Mesothelial cell of epicardium (in vitro differentiated cells): Measurements from ENCODE around the gene ZNF853. TPM values are rescaled to one million over a fixed set of nuclear protein-coding genes. Genes with fewer than 3 reads are reported as not detected.

ENCODE experiments used
- DNase-seq, 2 experiments: peaks; one replicate each; pipeline ENCODE4 v3.0.0; 2021; ENCODE audit warnings: low spot score in 2 of 2; ENCODE audit not compliant: unreplicated experiment in 2 of 2
- H3K27ac Mint-ChIP-seq: 2 replicates; pipeline ENCODE4 v1.8.0; 2021; ENCODE audit warnings: mixed read lengths
- H3K27me3 Mint-ChIP-seq: 2 replicates; pipeline ENCODE4 v1.8.0; 2021; ENCODE audit warnings: low read depth, mixed read lengths
- H3K36me3 Mint-ChIP-seq: 2 replicates; pipeline ENCODE4 v1.8.0; 2021; ENCODE audit warnings: mixed read lengths
- H3K4me1 Mint-ChIP-seq: 2 replicates; pipeline ENCODE4 v1.8.0; 2021; ENCODE audit warnings: mixed read lengths
- H3K4me3 Mint-ChIP-seq: 2 replicates; pipeline ENCODE4 v1.8.0; 2021; ENCODE audit warnings: mild to moderate bottlenecking, moderate library complexity, mixed read lengths
- H3K9me3 Mint-ChIP-seq: 2 replicates; pipeline ENCODE4 v1.8.0; 2021; ENCODE audit warnings: mixed read lengths
- total RNA-seq: library from RNA; stranded (reverse); gene quantifications from 3 replicates; pipeline ENCODE4 v1.2.1, GENCODE V29; 2021
- TF ChIP-seq, protein P1 (sequence below): fragments of 200-600 bp; sonication (generic); IDR thresholded peaks from one replicate; pipeline ENCODE4 v1.5.0; 2021; ENCODE audit warnings: antibody characterized with exemption; ENCODE audit not compliant: unreplicated experiment

The ZNF853 gene
- total RNA-seq, 1 donor from 2014 or later: 22.7 TPM

GRCh38 chr7:6604458-6604857, 11.0 kb upstream of the ZNF853 start:
- H3K4me3 Mint-ChIP-seq: no peak overlapping the region
- DNase-seq: no peak
- TF ChIP-seq, protein P1, sequence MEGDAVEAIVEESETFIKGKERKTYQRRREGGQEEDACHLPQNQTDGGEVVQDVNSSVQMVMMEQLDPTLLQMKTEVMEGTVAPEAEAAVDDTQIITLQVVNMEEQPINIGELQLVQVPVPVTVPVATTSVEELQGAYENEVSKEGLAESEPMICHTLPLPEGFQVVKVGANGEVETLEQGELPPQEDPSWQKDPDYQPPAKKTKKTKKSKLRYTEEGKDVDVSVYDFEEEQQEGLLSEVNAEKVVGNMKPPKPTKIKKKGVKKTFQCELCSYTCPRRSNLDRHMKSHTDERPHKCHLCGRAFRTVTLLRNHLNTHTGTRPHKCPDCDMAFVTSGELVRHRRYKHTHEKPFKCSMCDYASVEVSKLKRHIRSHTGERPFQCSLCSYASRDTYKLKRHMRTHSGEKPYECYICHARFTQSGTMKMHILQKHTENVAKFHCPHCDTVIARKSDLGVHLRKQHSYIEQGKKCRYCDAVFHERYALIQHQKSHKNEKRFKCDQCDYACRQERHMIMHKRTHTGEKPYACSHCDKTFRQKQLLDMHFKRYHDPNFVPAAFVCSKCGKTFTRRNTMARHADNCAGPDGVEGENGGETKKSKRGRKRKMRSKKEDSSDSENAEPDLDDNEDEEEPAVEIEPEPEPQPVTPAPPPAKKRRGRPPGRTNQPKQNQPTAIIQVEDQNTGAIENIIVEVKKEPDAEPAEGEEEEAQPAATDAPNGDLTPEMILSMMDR: no peak
- H3K36me3 Mint-ChIP-seq: peaks cover 24% of the 10 kb centered on the region
- no peaks in the 10 kb centered on the region for H3K4me1 Mint-ChIP-seq
- no peaks in the 10 kb centered on the region for H3K27me3 Mint-ChIP-seq
- H3K27ac Mint-ChIP-seq: no peak overlapping the region
- no peaks in the 10 kb centered on the region for H3K9me3 Mint-ChIP-seq

GRCh38 chr7:6606866-6607583, 8.4 kb upstream of the ZNF853 start:
- Mint-ChIP-seq H3K36me3 (peaks cover 21% of the 10 kb centered on the region), H3K27ac (no peak overlapping the region), H3K27me3 (no peaks in the 10 kb centered on the region), H3K4me1 (no peaks in the 10 kb centered on the region), H3K9me3 (no peaks in the 10 kb centered on the region), H3K4me3 (no peak overlapping the region)
- TF ChIP-seq, protein P1: no peak
- DNase-seq: no peak

DNA sequence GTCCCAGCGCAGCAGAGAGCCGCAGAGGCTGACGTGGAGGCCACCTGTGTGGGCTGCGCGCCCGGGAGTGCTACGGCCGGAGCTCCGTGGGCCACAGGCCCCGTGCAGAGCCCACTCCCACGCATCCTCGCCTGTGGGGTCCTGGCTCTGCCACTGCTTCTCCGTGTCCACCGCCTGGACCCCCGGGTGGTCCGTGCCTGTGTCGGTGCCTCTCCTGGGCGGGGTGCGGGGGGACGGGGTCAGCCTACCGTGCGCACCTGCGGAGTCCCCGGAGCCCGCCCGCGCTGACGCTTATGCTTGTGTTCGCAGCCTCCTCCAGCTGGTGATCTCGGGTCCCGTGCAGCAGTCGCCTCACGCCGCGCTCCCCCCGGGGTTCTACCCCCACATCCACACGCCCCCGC, 7.8 kb upstream of the ZNF853 start:
- TF ChIP-seq, protein P1: no peak
- no peaks in the 10 kb centered on the region for H3K27me3 Mint-ChIP-seq
- H3K4me3 Mint-ChIP-seq: no peak overlapping the region
- H3K4me1 Mint-ChIP-seq: no peaks in the 10 kb centered on the region
- peaks cover 18% of the 10 kb centered on the region for H3K36me3 Mint-ChIP-seq
- H3K9me3 Mint-ChIP-seq: no peaks in the 10 kb centered on the region
- DNase-seq: no peak
- H3K27ac Mint-ChIP-seq: no peak overlapping the region

- Mint-ChIP-seq H3K36me3 (peaks cover 18% of the 10 kb centered on the region), H3K9me3 (no peaks in the 10 kb centered on the region)
These were observed 7.3 kb upstream of the ZNF853 start for GRCh38 chr7:6608081-6608480.

DNA sequence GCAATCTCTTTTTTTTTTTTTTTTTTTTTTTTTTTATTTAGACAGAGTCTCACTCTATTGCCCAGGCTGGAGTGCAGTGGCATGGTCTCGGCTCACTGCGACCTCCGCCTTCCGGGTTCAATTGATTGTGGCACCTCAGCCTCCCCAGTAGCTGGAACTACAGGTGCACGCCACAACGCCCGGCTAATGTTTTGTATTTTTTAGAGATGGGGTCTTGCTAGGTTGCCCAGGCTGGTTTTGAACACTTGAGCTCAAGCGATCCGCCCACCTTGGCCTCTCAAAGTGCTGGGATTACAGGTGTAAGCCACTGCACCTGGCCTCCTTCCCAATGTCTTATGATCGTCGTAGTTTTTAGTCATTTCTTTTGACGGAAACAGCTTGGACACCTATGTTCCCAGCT, 6.6 kb upstream of the ZNF853 start:
- no peak overlapping the region for H3K4me3 Mint-ChIP-seq
- H3K36me3 Mint-ChIP-seq: peaks cover 15% of the 10 kb centered on the region
- TF ChIP-seq, protein P1: no peak
- DNase-seq: no peak
- H3K4me1 Mint-ChIP-seq: no peaks in the 10 kb centered on the region
- no peaks in the 10 kb centered on the region for H3K9me3 Mint-ChIP-seq
- no peaks in the 10 kb centered on the region for H3K27me3 Mint-ChIP-seq
- H3K27ac Mint-ChIP-seq: no peak overlapping the region

More at GRCh38 chr7:6608081-6608480, 7.3 kb upstream of the ZNF853 start:
- DNase-seq: no peak
- Mint-ChIP-seq H3K27me3 (no peaks in the 10 kb centered on the region), H3K4me3 (no peak overlapping the region), H3K4me1 (no peaks in the 10 kb centered on the region), H3K27ac (no peak overlapping the region)
- TF ChIP-seq, protein P1: no peak
